Myometrial cell (primary cell): Measurements from ENCODE around the gene L3MBTL3. TPM values are rescaled to one million over a fixed set of nuclear protein-coding genes. Genes with fewer than 3 reads are reported as not detected.

ENCODE experiments used
- total RNA-seq: library from RNA; depleted of rRNA; stranded (reverse); fragments of >200 nt; gene quantifications from 2 replicates; pipeline ENCODE4 v1.2.3, GENCODE V29; 2015

Gene L3MBTL3
- total RNA-seq, result 2.5 and 9.2 TPM in 2 replicates

DNA sequence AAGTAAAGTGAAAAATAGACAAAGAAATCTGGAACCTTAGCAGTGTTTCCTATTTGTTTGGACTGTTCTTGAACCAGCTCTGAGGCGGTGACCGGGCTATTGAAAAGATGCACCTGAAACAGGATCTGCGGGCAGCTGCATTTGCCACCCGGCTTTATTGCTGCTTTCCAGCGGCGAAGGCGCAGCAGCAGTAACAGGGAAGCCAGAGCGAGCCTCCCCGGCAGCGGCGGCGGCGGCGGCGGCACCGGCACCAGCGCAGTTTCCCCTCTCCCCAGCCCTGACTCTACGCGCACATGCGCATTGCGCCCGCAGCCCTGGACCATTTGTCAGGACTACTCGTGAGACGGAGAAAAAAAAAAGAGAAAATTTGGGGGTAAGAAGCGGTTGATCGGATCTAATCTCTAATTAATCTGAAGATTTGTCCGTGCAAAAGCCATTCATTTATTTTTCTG is at the start of gene L3MBTL3:
Gene L3MBTL3, plus strand, starts transcription at position 290 of the 452 bp plus-strand sequence. CDS start 24,119 bp downstream, outside the sequence.

Other genes with a start within 250 kb of the L3MBTL3 start
- gene TMEM244, start 157.3 kb upstream of the L3MBTL3 start, total RNA-seq, result not detected in 2 replicates
- gene SAMD3, start 204.4 kb downstream of the L3MBTL3 start, total RNA-seq, result 0.58 and 0.89 TPM in 2 replicates